GM19468 (cell line): ENCODE measurements around the gene POLR3GL.

ENCODE experiments used
- ATAC-seq: cut with Tn5 transposase; IDR thresholded peaks from one replicate; pipeline ENCODE4 v1.9.1; 2021; ENCODE audit warnings: mild to moderate bottlenecking, moderate library complexity, moderate number of reproducible peaks; ENCODE audit not compliant: unreplicated experiment; ENCODE audit errors: extremely low read depth

POLR3GL gene

GRCh38 chr1:145947551-145947950 is 16.9 kb upstream of the POLR3GL start:
- ATAC-seq = no peak

- no peak for ATAC-seq
Observed at GRCh38 chr1:145949219-145949618, 15.3 kb upstream of the POLR3GL start.

DNA sequence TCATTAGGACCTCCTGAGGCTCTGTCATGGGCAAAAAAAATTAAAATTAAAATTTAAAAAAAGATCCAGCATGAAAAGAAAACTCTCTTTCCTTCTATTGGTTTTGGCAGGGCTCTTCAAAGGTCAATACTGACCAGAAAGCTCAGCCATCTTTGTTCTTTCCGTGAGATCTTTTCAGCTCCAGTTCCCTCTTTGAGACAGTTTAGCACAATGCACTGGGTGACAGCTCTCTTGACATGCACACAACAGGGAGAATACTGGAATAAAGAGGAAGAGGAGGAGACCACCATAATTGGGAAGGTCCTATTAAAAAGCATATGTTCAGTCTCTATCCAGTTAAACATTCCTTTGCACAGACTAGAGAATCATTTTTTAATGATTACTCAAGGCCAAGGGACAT is 13.0 kb upstream of the POLR3GL start:
- ATAC-seq = no peak

DNA sequence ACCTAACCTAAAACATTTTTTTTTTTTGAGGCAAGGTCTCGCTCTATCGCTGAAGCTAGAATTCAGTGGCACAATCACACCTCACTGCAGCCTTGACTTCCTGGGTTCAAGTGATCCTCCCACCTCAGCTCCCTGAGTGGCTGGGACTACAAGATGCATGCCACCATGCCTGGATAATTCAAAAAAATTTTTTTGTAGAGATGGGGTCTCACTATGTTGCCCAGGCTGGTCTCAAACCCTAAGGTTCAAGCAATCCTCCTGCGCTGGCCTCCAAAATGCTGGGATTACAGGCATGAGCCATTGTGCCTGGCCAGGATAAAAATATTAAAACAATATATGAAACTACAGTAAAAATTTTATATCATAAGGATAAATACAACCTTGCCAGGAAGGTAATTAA is 11.6 kb upstream of the POLR3GL start:
- ATAC-seq = no peak

- no peak for ATAC-seq
Observed at GRCh38 chr1:145953861-145954260, 10.6 kb upstream of the POLR3GL start.

DNA sequence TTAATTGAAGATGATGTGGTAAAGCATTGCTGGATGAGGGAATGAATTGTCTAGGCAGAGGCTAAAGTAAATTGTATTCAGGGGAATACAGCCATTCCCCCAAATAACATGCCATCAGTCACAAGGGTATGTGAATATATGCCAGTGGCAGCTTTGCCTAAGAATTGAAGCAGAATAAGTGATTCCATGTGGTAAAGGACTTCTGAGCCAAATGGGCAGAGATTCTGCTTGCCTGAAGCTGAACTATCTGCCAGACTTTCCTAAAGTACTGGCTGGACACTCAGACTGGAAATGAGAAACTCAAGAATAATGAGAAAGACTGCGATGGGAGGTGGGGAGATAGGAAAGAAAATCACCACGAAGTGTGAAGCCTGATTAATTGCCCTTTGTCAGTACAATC is 9.1 kb upstream of the POLR3GL start:
- no peak for ATAC-seq

- ATAC-seq = no peak
Observed at GRCh38 chr1:145956361-145956760, 8.1 kb upstream of the POLR3GL start.

- ATAC-seq = no peak
Observed at GRCh38 chr1:145956781-145957442, 7.6 kb upstream of the POLR3GL start.

- ATAC-seq = peak; percentile 60
Observed at GRCh38 chr1:145957443-145958319, 6.8 kb upstream of the POLR3GL start, which contains the start of gene LIX1L. Gene LIX1L (minus strand): TSS chr1:145958017. CDS start chr1:145957927, 90 bp downstream.

- no peak for ATAC-seq
Observed at GRCh38 chr1:145958734-145959133, 5.8 kb upstream of the POLR3GL start.

- ATAC-seq = no peak
Observed at GRCh38 chr1:145959333-145959732, 5.2 kb upstream of the POLR3GL start.

DNA sequence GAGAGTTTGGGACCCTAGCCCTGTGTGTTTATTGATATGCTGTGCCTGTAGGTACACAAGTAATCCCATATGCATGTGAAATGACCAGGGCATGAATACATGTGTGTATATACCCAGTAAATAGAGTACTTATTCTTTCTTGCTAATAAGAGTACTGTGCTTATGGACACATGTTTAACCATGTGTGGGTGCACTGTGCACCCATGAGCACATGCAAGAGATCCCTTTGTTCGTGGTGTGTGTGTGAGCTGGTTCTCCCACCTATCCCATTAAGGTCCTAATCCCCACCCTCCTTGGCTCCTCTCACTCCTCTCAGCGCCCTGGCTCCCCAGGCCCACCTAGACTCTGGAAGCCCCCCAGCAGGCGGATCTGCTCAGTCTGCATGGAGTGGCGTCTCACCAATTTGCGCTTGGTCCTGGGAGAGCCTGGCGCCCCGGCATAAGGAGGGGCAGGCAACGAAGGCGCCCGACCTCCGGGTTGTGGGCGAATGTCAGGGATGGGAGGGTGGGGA is 4.5 kb upstream of the POLR3GL start:
- no peak for ATAC-seq

- no peak for ATAC-seq
Observed at GRCh38 chr1:145960468-145961108, 3.9 kb upstream of the POLR3GL start.

DNA sequence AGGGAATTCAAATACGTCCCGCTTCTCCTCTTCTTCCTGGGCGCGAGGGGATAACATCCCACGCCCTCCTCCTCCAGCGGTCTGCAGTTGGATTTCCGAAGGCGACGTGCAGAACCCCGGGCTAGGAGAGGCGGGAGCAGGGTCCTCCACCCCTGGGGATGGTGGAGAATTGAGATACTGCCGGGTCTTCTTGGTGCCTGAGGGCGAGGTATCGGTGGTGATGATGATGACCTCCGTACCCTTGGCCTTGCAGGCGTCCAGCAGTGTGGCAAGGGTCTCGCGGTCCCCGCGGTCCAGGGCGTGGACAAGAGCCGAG is 3.4 kb upstream of the POLR3GL start:
- ATAC-seq = no peak

GRCh38 chr1:145961425-145962156 is 2.9 kb upstream of the POLR3GL start:
- no peak for ATAC-seq

GRCh38 chr1:145962157-145963102 is 2.1 kb upstream of the POLR3GL start:
- no peak for ATAC-seq

DNA sequence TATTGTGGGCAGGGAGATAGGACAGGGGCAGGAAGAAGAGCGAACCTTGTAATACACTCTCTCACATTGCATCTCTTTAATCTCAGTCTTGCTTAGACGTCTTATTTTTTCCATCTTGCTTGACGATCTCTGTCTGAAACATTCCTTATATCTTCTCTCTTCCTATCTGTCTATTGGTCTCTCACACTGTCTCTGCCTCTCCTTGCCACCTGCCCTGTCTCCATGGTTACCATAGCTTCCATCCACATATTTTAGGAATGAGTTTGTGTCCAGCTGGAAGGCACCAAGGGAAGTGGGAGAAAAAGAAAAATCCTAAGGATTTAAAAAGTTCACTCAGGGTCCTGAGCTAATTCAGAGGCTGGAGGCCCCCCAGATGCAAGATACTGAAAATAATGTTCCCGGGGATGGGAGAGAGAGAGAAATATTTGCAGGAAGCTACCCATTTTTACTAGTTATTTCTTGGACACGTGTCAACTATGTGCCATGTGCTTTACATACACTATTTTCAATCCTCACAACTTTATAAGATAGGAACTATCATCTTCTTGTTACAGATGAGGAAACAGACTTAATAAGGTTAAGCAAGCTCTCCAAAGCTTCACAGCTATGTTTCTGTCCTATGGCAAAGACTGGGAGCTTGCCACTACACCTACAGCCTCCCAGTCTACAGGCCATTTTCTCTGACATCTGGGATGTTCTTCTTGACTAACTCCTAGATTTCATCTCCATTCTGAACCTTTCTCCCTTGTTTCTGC is 1.0 kb upstream of the POLR3GL start:
- no peak for ATAC-seq

GRCh38 chr1:145965119-145965744 is 742 bp downstream of the POLR3GL start:
- ATAC-seq = no peak
